OCI-LY3 (cell line): ENCODE data around the gene DENND2A.
A peak's percentile ranks its signal among the peaks of the same experiment; 100 is the strongest.

Source experiments
- H2AFZ ChIP-seq: fragments of 200-600, 300-600 bp; shearing (Covaris generic); 2 replicates; pipeline ENCODE4 v1.6.0; 2014; ENCODE audit warnings: antibody characterized with exemption, low read depth, low read length
- H3K27ac ChIP-seq: fragments of 200-600, 300-600 bp; sonication (generic); 2 replicates; pipeline ENCODE4 v1.5.1; 2014; ENCODE audit warnings: mild to moderate bottlenecking, low read length, moderate library complexity, mixed read lengths
- H3K27me3 ChIP-seq: fragments of 200-600, 300-600 bp; sonication (generic); 2 replicates; pipeline ENCODE4 v1.6.1; 2014; ENCODE audit warnings: low read depth, low read length, mixed read lengths
- H3K36me3 ChIP-seq: fragments of 200-600, 300-600 bp; sonication (generic); replicated peaks from 2 replicates; pipeline ENCODE3; 2014; ENCODE audit warnings: low read depth, low read length, mixed read lengths
- H3K4me1 ChIP-seq: fragments of 300-600, 200-600 bp; sonication (generic); 2 replicates; pipeline ENCODE4 v1.6.1; 2014; ENCODE audit warnings: low read length, mixed read lengths
- H3K4me2 ChIP-seq: fragments of 200-600, 300-600 bp; sonication (generic); 2 replicates; pipeline ENCODE4 v1.6.1; 2014; ENCODE audit warnings: low read length, mixed read lengths
- H3K4me3 ChIP-seq: fragments of 300-600, 200-600 bp; sonication (generic); 2 replicates; pipeline ENCODE4 v1.5.1; 2014; ENCODE audit warnings: antibody characterized with exemption, mild to moderate bottlenecking, low read length, moderate library complexity
- H3K79me2 ChIP-seq: fragments of 300-600, 200-600 bp; shearing (Covaris generic); 2 replicates; pipeline ENCODE4 v1.6.1; 2014; ENCODE audit warnings: mild to moderate bottlenecking, low read length, mixed read lengths
- H3K9ac ChIP-seq: fragments of 300-600, 200-600 bp; shearing (Covaris generic); 2 replicates; pipeline ENCODE4 v1.6.0; 2014; ENCODE audit warnings: mild to moderate bottlenecking, low read length, moderate library complexity
- H3K9me3 ChIP-seq: fragments of 200-600, 300-600 bp; shearing (Covaris generic); 2 replicates; pipeline ENCODE4 v1.6.1; 2014; ENCODE audit warnings: low read length, mixed read lengths; ENCODE audit not compliant: insufficient read depth
- H4K20me1 ChIP-seq: fragments of 200-600, 300-600 bp; sonication (generic); 2 replicates; pipeline ENCODE4 v1.6.1; 2016; ENCODE audit warnings: low read length, mixed read lengths; ENCODE audit not compliant: insufficient read depth
- CTCF ChIP-seq: fragments of 200-600, 300-600 bp; sonication (generic); IDR thresholded peaks from 2 replicates; pipeline ENCODE4 v1.5.1; 2014; ENCODE audit warnings: antibody characterized with exemption, low read length, low read depth
- EZH2phosphoT487 ChIP-seq: fragments of 200-600 bp; shearing (Covaris generic); IDR thresholded peaks from 2 replicates; pipeline ENCODE4 v1.6.1; 2018; ENCODE audit warnings: antibody characterized with exemption, mixed run types, low read depth

Gene DENND2A

GRCh38 chr7:140519007-140519399 is 121.6 kb downstream of the DENND2A start:
- no peaks in the 10 kb centered on the region for H3K9me3 ChIP-seq
- H3K27me3 ChIP-seq: no peaks in the 10 kb centered on the region
- no peaks in the 10 kb centered on the region for H3K79me2 ChIP-seq
- no peak overlapping the region for H3K4me2 ChIP-seq
- no peak for TF ChIP-seq CTCF
- no peak for TF ChIP-seq EZH2phosphoT487
- no peaks in the 10 kb centered on the region for H3K36me3 ChIP-seq
- no peak overlapping the region for H3K9ac ChIP-seq
- H2AFZ ChIP-seq: no peak overlapping the region
- H4K20me1 ChIP-seq: no peaks in the 10 kb centered on the region
- no peak overlapping the region for H3K4me3 ChIP-seq
- no peak overlapping the region for H3K27ac ChIP-seq
- no peaks in the 10 kb centered on the region for H3K4me1 ChIP-seq

GRCh38 chr7:140518370-140519006 is 122.1 kb downstream of the DENND2A start:
- no peaks in the 10 kb centered on the region for H4K20me1 ChIP-seq
- H3K27me3 ChIP-seq: no peaks in the 10 kb centered on the region
- H3K9ac ChIP-seq: no peak overlapping the region
- peak overlapping the region; percentile 86; the same call in 1 of the 2 replicates for H2AFZ ChIP-seq
- H3K9me3 ChIP-seq: no peaks in the 10 kb centered on the region
- no peaks in the 10 kb centered on the region for H3K79me2 ChIP-seq
- H3K4me1 ChIP-seq: no peaks in the 10 kb centered on the region
- no peak overlapping the region for H3K27ac ChIP-seq
- H3K4me2 ChIP-seq: peak overlapping the region; percentile 94
- TF ChIP-seq EZH2phosphoT487: no peak
- TF ChIP-seq CTCF: no peak
- no peaks in the 10 kb centered on the region for H3K36me3 ChIP-seq
- peak overlapping the region; percentile 76 for H3K4me3 ChIP-seq

GRCh38 chr7:140517546-140518369 is 122.9 kb downstream of the DENND2A start:
- no peaks in the 10 kb centered on the region for H3K27me3 ChIP-seq
- peak; percentile 85 for TF ChIP-seq CTCF
- no peak for TF ChIP-seq EZH2phosphoT487
- peak overlapping the region; percentile 86 for H2AFZ ChIP-seq
- peak overlapping the region; percentile 76 for H3K4me3 ChIP-seq
- H3K36me3 ChIP-seq: no peaks in the 10 kb centered on the region
- peak overlapping the region; percentile 94 for H3K4me2 ChIP-seq
- no peaks in the 10 kb centered on the region for H4K20me1 ChIP-seq
- no peak overlapping the region for H3K9ac ChIP-seq
- H3K79me2 ChIP-seq: no peaks in the 10 kb centered on the region
- no peak overlapping the region for H3K27ac ChIP-seq
- no peaks in the 10 kb centered on the region for H3K9me3 ChIP-seq
- no peaks in the 10 kb centered on the region for H3K4me1 ChIP-seq

GRCh38 chr7:140512317-140513000 is 128.2 kb downstream of the DENND2A start:
- H3K4me2 ChIP-seq: no peak overlapping the region
- no peaks in the 10 kb centered on the region for H3K79me2 ChIP-seq
- no peaks in the 10 kb centered on the region for H4K20me1 ChIP-seq
- no peak overlapping the region for H3K9ac ChIP-seq
- TF ChIP-seq EZH2phosphoT487: no peak
- no peak for TF ChIP-seq CTCF
- H3K27me3 ChIP-seq: no peaks in the 10 kb centered on the region
- no peak overlapping the region for H3K4me3 ChIP-seq
- no peaks in the 10 kb centered on the region for H3K36me3 ChIP-seq
- no peaks in the 10 kb centered on the region for H3K9me3 ChIP-seq
- no peaks in the 10 kb centered on the region for H3K4me1 ChIP-seq
- no peak overlapping the region for H2AFZ ChIP-seq
- H3K27ac ChIP-seq: no peak overlapping the region
